Activated CD4-positive, alpha-beta T cell treated with anti-CD3 and anti-CD28 coated beads for 36 hours (primary cell): ENCODE data around the gene ATXN7L3B. TPM values are rescaled to one million over a fixed set of nuclear protein-coding genes. Genes with fewer than 3 reads are reported as not detected.

Source experiments
- ATAC-seq: fragments of 200-7000 bp; cut with Tn5 transposase; one replicate; pipeline ENCODE4 v1.10.0; 2021; ENCODE audit warnings: mild to moderate bottlenecking, moderate library complexity
- CTCF ChIA-PET: fragments of 350-600 bp; sonication (Branson Sonifier 250); formaldehyde crosslinking; loops from one replicate; lab custom pipeline; 2021; ENCODE audit warnings: antibody characterized with exemption; lab: Charles Lee
- POLR2A ChIA-PET: fragments of 350-600 bp; sonication (Branson Sonifier 250); formaldehyde crosslinking; loops from one replicate; lab custom pipeline; 2021; ENCODE audit warnings: antibody characterized with exemption, inconsistent platforms; lab: Charles Lee
- DNase-seq: peaks from one replicate; pipeline ENCODE4 v3.0.0-alpha.2; 2020
- H3K27ac Mint-ChIP-seq: one replicate; pipeline ENCODE4 v1.8.0; 2021; ENCODE audit warnings: mixed read lengths
- H3K27me3 Mint-ChIP-seq: one replicate; pipeline ENCODE4 v1.8.0; 2021; ENCODE audit warnings: mixed read lengths
- H3K36me3 Mint-ChIP-seq: one replicate; pipeline ENCODE4 v1.8.0; 2021; ENCODE audit warnings: low read depth, mixed read lengths
- H3K4me1 Mint-ChIP-seq: one replicate; pipeline ENCODE4 v1.8.0; 2021; ENCODE audit warnings: mixed read lengths
- H3K4me3 Mint-ChIP-seq: one replicate; pipeline ENCODE4 v1.8.0; 2021; ENCODE audit warnings: mild to moderate bottlenecking, moderate library complexity, mixed read lengths
- H3K9me3 Mint-ChIP-seq: one replicate; pipeline ENCODE4 v1.8.0; 2021; ENCODE audit warnings: low read depth, mixed read lengths
- intact Hi-C, 2 experiments: fragments of 100-400 bp; cut with DNase I in 1 of 2; cut with micrococcal nuclease in 1 of 2; formaldehyde crosslinking; loops; one replicate each; pipeline versions ENCODE4 v1.14.2 to v1.15.1; 2022 to 2024; cut with DNase I, micrococcal nuclease
- total RNA-seq, 2 experiments: library from RNA; stranded (reverse); gene quantifications; one replicate each; pipeline ENCODE4 v1.2.3, GENCODE V29; 2021

The ATXN7L3B gene
- total RNA-seq, 2 experiments from 2014 or later: 16.4 to 19.7 TPM

- no peaks in the 10 kb centered on the region for H3K4me1 Mint-ChIP-seq
- no peak overlapping the region for H3K27ac Mint-ChIP-seq
- ChIA-PET CTCF (no interaction called here), POLR2A (no interaction called here)
- ATAC-seq (no peak), DNase-seq (no peak)
- intact Hi-C loops: no loop called here
- no peaks in the 10 kb centered on the region for H3K9me3 Mint-ChIP-seq
- H3K36me3 Mint-ChIP-seq: no peaks in the 10 kb centered on the region
- H3K27me3 Mint-ChIP-seq: peaks cover 3% of the 10 kb centered on the region
- no peak overlapping the region for H3K4me3 Mint-ChIP-seq
Observed at GRCh38 chr12:74559728-74560127, 22.1 kb downstream of the ATXN7L3B start.

GRCh38 chr12:74563927-74564326 is 26.3 kb downstream of the ATXN7L3B start:
- peaks cover under 1% of the 10 kb centered on the region for H3K27me3 Mint-ChIP-seq
- intact Hi-C loops: no loop called here
- DNase-seq (no peak), ATAC-seq (no peak)
- no peak overlapping the region for H3K27ac Mint-ChIP-seq
- no peaks in the 10 kb centered on the region for H3K4me1 Mint-ChIP-seq
- no peak overlapping the region for H3K4me3 Mint-ChIP-seq
- no peaks in the 10 kb centered on the region for H3K36me3 Mint-ChIP-seq
- CTCF ChIA-PET: interaction anchor here (1.2 kb wide), 1 partner anchor 9 kb away, joined by 3 read pairs; no protein-coding TSS in a partner anchor
- POLR2A ChIA-PET: no interaction called here
- no peaks in the 10 kb centered on the region for H3K9me3 Mint-ChIP-seq

- DNase-seq (no peak), ATAC-seq (no peak)
- H3K9me3 Mint-ChIP-seq: no peaks in the 10 kb centered on the region
- intact Hi-C loops: no loop called here
- H3K27ac Mint-ChIP-seq: no peak overlapping the region
- H3K27me3 Mint-ChIP-seq: peaks cover 10% of the 10 kb centered on the region
- CTCF ChIA-PET: no interaction called here
- no peaks in the 10 kb centered on the region for H3K36me3 Mint-ChIP-seq
- H3K4me3 Mint-ChIP-seq: no peak overlapping the region
- H3K4me1 Mint-ChIP-seq: no peaks in the 10 kb centered on the region
- POLR2A ChIA-PET: no interaction called here
Observed at GRCh38 chr12:74578486-74578885, 40.9 kb downstream of the ATXN7L3B start.

GRCh38 chr12:74579446-74579845 is 41.8 kb downstream of the ATXN7L3B start:
- H3K27ac Mint-ChIP-seq: no peak overlapping the region
- ATAC-seq: no peak
- H3K36me3 Mint-ChIP-seq: no peaks in the 10 kb centered on the region
- peaks cover 10% of the 10 kb centered on the region for H3K27me3 Mint-ChIP-seq
- no peak overlapping the region for H3K4me3 Mint-ChIP-seq
- no peaks in the 10 kb centered on the region for H3K4me1 Mint-ChIP-seq
- DNase-seq: no peak
- ChIA-PET CTCF (no interaction called here), POLR2A (no interaction called here)
- H3K9me3 Mint-ChIP-seq: no peaks in the 10 kb centered on the region
- intact Hi-C loops: no loop called here

- Mint-ChIP-seq H3K4me3 (no peak overlapping the region), H3K27ac (no peak overlapping the region), H3K27me3 (peaks cover 10% of the 10 kb centered on the region), H3K4me1 (no peaks in the 10 kb centered on the region), H3K9me3 (no peaks in the 10 kb centered on the region), H3K36me3 (no peaks in the 10 kb centered on the region)
- POLR2A ChIA-PET: no interaction called here
- intact Hi-C loops: no loop called here
- DNase-seq: no peak
- no peak for ATAC-seq
- CTCF ChIA-PET: no interaction called here
Observed at GRCh38 chr12:74579981-74580380, 42.3 kb downstream of the ATXN7L3B start.

GRCh38 chr12:74581439-74581838 is 43.8 kb downstream of the ATXN7L3B start:
- no peaks in the 10 kb centered on the region for H3K9me3 Mint-ChIP-seq
- no peak overlapping the region for H3K27ac Mint-ChIP-seq
- H3K27me3 Mint-ChIP-seq: peaks cover 9% of the 10 kb centered on the region
- DNase-seq: no peak
- intact Hi-C loops: no loop called here
- no peak for ATAC-seq
- H3K4me3 Mint-ChIP-seq: no peak overlapping the region
- CTCF ChIA-PET: no interaction called here
- POLR2A ChIA-PET: no interaction called here
- H3K4me1 Mint-ChIP-seq: no peaks in the 10 kb centered on the region
- no peaks in the 10 kb centered on the region for H3K36me3 Mint-ChIP-seq

- intact Hi-C loops: no loop called here
- Mint-ChIP-seq H3K27ac (no peak overlapping the region), H3K9me3 (no peaks in the 10 kb centered on the region), H3K4me3 (no peak overlapping the region), H3K27me3 (peaks cover 5% of the 10 kb centered on the region), H3K36me3 (no peaks in the 10 kb centered on the region), H3K4me1 (no peaks in the 10 kb centered on the region)
- CTCF ChIA-PET: no interaction called here
- ATAC-seq (no peak), DNase-seq (no peak)
- POLR2A ChIA-PET: interaction anchor here (0.6 kb wide), 1 partner anchor 18 kb away, joined by 4 read pairs; no protein-coding TSS in a partner anchor
Observed at GRCh38 chr12:74584483-74585062, 46.9 kb downstream of the ATXN7L3B start.

GRCh38 chr12:74586251-74586650 is 48.6 kb downstream of the ATXN7L3B start:
- intact Hi-C loops: no loop called here
- no peaks in the 10 kb centered on the region for H3K27me3 Mint-ChIP-seq
- H3K9me3 Mint-ChIP-seq: no peaks in the 10 kb centered on the region
- H3K27ac Mint-ChIP-seq: no peak overlapping the region
- no peak for ATAC-seq
- ChIA-PET CTCF (interaction anchor here (0.6 kb wide), 1 partner anchor 677 kb away, joined by 3 read pairs; no protein-coding TSS in a partner anchor), POLR2A (no interaction called here)
- H3K4me3 Mint-ChIP-seq: no peak overlapping the region
- no peaks in the 10 kb centered on the region for H3K36me3 Mint-ChIP-seq
- H3K4me1 Mint-ChIP-seq: no peaks in the 10 kb centered on the region
- no peak for DNase-seq
